GM18520 (cell line): ENCODE measurements around the gene SLC34A3.
"Not testable (repeated sequence)": the region's sequence is repeated elsewhere in the genome, so short reads cannot be mapped to it uniquely, and the experiment has no call there.

Experiments
- ATAC-seq: cut with Tn5 transposase; IDR thresholded peaks from one replicate; pipeline ENCODE4 v1.9.1; 2021; ENCODE audit not compliant: unreplicated experiment

Gene SLC34A3

DNA sequence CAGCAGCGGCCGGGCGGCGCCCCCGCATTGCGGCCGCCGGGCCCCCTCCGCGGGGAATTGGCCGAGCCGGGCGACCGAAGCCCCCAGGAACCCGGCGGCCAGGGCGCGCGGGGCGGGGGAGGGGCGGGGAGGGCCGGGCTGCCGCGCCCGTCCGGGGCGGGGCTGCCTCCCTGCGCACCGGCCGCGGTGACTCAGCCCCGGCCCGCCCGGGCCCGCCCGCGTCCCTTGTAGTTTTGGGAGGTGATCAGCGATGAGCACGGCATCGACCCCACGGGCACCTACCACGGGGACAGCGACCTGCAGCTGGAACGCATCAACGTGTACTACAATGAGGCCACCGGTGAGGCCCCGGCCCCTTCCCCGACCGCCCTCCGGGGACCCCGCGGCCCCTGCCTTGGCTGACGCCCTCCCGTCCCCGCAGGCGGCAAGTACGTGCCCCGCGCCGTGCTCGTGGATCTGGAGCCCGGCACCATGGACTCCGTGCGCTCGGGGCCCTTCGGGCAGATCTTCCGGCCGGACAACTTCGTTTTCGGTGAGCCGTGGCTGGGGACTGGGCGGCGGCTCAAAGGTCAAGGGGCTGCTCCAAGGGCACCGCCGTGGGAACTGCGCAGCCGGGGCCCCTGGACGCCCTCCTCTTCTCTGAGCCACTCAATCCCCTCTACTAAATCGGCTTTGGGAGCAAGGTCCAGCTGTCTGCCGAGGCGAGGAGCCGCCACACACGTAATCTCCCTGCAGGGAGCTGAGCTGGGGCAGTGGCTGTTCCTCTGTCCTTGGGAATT, 11.0 kb downstream of the SLC34A3 start:
- ATAC-seq: peak; percentile 3

DNA sequence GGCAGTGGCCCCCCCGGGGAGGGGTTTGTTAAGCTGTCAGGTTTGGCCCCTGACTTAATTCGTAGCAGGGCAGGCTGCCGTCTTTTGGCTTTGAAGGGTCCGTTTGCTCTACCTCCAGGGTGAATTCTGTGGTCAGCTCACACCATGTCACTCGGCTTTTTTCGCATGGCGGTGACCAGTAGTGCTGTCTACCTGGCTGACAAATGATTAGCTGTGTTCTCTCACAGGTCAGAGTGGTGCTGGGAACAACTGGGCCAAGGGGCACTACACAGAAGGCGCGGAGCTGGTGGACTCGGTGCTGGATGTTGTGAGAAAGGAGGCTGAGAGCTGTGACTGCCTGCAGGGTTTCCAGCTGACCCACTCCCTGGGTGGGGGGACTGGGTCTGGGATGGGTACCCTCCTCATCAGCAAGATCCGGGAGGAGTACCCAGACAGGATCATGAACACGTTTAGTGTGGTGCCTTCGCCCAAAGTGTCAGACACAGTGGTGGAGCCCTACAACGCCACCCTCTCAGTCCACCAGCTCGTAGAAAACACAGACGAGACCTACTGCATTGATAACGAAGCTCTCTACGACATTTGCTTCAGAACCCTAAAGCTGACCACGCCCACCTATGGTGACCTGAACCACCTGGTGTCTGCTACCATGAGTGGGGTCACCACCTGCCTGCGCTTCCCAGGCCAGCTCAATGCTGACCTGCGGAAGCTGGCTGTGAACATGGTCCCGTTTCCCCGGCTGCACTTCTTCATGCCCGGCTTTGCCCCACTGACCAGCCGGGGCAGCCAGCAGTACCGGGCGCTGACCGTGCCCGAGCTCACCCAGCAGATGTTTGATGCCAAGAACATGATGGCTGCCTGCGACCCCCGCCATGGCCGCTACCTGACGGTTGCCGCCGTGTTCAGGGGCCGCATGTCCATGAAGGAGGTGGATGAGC, 11.8 kb downstream of the SLC34A3 start:
- ATAC-seq: no peak

- not testable (repeated sequence) for ATAC-seq
Observed at GRCh38 chr9:137243266-137243625, 12.5 kb downstream of the SLC34A3 start.

DNA sequence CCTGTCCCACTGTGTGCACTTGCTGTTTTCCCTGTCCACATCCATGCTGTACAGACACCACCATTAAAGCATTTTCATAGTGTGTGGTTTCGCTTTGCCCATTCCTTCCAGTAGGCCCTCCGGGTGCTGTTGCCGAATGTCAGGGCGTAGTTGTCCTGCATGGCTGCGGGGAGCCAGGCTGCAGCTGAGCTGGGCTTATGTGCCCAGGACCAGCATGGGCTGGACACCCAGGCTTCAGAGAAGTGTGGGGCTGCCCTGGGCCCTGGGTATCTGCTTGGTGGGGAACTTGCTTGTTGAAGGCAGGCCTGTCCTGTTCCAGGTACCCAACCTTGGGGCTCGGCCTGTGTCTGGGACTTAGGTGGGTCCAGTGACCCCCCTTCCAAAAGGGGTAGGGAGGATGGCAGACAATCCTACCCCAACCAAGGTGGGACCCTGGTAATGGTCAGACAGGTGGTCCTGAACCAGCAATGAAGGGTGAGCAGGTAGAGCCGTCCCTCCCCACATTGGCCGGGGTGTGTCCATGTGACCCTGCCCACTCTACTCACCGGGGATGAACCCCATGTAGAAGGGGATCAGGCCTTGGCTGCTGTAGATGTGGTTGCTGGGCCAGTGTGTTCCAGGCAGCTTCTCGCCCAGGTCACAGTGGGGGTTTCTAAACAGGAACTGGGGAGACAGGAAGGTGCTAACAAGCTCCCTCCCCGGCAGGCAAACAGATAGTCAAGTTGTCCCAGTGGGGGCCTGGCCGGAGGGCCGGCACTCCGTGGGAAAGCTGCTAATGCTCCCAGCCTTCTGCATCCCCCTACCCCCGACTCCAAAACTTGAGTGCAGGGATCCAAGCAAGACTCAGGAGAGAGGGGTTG, 13.2 kb downstream of the SLC34A3 start:
- no peak for ATAC-seq

- no peak for ATAC-seq
Observed at GRCh38 chr9:137244486-137245449, 14.1 kb downstream of the SLC34A3 start.

- ATAC-seq: no peak
Observed at GRCh38 chr9:137245450-137246421, 15.0 kb downstream of the SLC34A3 start.

DNA sequence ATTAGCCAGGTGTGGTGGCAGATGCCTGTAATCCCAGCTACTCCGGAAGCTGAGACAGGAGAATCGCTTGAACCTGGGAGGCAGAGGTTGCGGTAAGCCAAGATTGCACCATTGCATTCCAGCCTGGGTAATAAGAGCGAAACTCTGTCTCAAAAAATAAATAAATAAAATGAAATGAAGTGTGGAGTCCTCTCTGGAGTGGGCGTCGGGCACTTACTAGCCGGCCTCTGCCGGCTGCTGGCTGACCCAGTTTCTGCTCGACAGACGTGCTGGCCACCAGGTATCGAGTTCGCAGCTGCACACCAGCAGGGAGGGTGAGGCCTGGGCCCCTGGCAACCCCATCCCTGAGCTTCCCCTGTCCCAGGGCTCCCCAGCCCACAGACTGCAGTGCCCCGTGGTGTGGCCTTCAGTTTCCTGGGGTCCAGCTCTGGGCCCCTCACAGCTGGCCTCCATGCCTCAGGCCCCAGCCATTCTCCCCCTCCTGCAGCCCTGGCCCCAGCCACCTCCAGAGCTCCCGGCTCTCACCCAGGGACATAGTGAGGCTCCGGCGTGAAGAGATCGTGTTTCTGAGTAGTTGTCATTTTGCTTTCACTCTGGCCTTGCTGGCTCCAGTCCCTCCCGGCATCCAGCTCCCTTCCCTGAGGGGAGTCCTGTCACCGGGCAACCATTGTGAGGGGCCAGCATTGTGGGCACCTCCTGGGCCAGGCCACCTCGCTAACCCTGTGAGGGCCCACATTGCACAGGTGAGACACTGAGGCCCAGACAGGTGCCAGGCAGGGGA, 16.6 kb downstream of the SLC34A3 start:
- ATAC-seq: no peak

- ATAC-seq: no peak
Observed at GRCh38 chr9:137247916-137248175, 17.1 kb downstream of the SLC34A3 start.

GRCh38 chr9:137250329-137251193, 19.9 kb downstream of the SLC34A3 start:
- no peak for ATAC-seq

DNA sequence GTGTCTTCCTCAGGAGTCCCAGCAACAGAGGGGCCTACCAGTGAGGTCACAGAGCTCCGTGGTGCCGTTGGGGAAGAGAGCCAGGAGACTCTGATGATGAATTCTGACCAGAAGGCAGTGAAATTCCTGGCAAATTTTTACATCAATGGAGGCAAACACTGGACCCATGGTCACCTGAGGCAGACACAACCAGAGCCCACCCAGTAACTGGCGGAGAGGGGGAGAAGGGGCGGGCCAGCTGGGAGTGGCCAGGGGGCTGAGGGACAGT, 20.4 kb downstream of the SLC34A3 start, which contains the start of gene STPG3:
Gene STPG3 (plus strand): TSS at position 93 of the 268 bp plus-strand sequence. CDS start 1 bp downstream, at position 94.
- ATAC-seq: no peak

- no peak for ATAC-seq
Observed at GRCh38 chr9:137251490-137252268, 21.0 kb downstream of the SLC34A3 start.

GRCh38 chr9:137252555-137253506, 22.1 kb downstream of the SLC34A3 start:
- no peak for ATAC-seq

- no peak for ATAC-seq
Observed at GRCh38 chr9:137253717-137254623, 23.3 kb downstream of the SLC34A3 start.

DNA sequence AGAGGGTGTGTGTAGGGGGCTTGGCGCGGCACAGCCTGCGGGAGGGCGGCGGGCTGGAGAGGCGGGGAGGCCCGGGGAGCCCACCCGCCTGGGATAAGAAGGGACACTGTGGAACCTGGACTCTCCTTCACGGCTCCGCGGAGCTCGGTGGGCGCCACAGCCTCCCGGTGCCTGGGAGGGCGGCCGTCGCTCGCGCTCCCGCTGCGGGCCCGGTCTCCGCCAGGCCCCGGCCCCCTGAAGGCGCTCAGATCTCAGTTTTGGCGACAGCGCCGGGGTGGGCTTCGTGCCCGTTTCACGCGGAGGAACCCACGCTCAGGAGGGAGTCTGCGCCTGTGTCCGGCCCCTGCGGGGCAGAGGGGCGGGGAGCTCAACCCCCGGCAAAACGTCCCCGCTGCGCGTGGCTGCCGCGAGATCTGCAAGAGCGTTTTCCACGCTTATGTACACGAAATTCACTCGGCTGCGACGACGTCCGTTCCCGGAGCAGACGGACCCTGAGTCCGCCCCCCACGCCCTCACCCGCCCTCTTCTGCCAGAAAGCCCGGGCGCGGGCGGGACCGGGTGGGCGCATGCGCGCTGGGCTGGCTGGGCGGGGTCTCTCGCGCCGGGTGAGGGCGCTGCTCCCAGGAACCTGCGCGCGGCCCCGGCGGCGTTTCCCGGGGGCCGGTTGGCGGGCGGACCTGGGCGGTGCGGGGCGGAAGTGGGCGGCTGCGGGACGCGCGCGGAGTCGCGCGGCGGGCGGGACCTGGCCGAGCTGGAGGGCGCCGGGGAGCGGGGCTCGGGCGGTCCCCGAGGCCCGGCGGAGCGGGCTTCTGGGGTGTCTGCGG, 24.1 kb downstream of the SLC34A3 start, which contains the start of gene NELFB:
Gene NELFB (plus strand): TSS at position 704 of the 824 bp plus-strand sequence.
- ATAC-seq: peak; percentile 69
